ENCODE results near the gene KRTAP5-8. TPM values are rescaled to one million over a fixed set of nuclear protein-coding genes. Genes with fewer than 3 reads are reported as not detected.

Gene KRTAP5-8
- total RNA-seq, 1 donor from 2014 or later, result not detected

DNA sequence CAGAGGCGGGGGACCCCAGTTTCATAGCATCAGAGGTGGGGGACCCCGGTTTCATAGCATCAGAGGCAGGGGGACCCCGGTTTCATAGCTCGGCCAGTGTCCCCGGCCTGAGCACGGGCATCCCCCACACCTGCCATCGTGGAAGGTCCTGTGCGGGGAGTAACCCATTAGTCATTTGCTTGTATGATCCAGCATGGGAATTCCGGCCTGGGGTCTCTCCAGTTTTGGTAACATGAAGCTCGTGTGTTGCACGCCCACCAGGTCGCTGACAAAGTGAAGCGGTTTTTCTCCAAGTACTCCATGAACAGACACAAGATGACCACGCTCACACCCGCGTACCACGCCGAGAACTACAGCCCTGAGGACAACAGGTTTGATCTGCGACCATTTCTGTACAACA, 39.7 kb upstream of the KRTAP5-8 start:
- TF ChIP-seq, protein P1, sequence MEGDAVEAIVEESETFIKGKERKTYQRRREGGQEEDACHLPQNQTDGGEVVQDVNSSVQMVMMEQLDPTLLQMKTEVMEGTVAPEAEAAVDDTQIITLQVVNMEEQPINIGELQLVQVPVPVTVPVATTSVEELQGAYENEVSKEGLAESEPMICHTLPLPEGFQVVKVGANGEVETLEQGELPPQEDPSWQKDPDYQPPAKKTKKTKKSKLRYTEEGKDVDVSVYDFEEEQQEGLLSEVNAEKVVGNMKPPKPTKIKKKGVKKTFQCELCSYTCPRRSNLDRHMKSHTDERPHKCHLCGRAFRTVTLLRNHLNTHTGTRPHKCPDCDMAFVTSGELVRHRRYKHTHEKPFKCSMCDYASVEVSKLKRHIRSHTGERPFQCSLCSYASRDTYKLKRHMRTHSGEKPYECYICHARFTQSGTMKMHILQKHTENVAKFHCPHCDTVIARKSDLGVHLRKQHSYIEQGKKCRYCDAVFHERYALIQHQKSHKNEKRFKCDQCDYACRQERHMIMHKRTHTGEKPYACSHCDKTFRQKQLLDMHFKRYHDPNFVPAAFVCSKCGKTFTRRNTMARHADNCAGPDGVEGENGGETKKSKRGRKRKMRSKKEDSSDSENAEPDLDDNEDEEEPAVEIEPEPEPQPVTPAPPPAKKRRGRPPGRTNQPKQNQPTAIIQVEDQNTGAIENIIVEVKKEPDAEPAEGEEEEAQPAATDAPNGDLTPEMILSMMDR (IDR thresholded peaks at IDR 0.05; ENCODE audit: partially characterized antibody, unreplicated experiment), result no peak
- DNase-seq, result no peak
- Mint-ChIP-seq H3K27ac (ENCODE audit: unreplicated experiment) (no peak overlapping the region), H3K4me1 (ENCODE audit: low read depth, unreplicated experiment) (no peaks in the 10 kb centered on the region), H3K36me3 (ENCODE audit: unreplicated experiment) (peaks cover 27% of the 10 kb centered on the region), H3K27me3 (ENCODE audit: unreplicated experiment) (peaks cover 3% of the 10 kb centered on the region), H3K4me3 (ENCODE audit: unreplicated experiment) (no peak overlapping the region), H3K9me3 (ENCODE audit: unreplicated experiment) (peaks cover 2% of the 10 kb centered on the region)

DNA sequence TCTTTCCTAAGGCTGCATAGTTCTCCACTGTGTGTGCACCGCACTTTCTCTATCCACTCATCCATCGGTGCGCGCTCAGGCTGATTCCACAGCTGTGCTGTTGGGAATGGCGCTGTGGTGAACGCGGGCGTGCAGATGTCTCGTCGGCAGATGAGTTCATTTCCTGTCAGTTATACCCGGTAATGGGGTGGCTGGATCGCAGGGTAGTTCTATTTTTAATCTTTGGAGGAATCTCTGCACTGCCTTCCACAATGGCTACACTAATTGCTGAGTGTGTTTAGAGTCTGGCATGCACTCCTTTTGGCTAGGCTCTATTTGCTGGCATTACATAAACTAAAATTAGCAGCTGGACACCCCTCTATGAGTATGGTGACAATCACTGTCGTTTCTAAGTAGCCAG, 38.7 kb upstream of the KRTAP5-8 start:
- H3K27ac Mint-ChIP-seq (ENCODE audit: unreplicated experiment), result no peak overlapping the region

DNA sequence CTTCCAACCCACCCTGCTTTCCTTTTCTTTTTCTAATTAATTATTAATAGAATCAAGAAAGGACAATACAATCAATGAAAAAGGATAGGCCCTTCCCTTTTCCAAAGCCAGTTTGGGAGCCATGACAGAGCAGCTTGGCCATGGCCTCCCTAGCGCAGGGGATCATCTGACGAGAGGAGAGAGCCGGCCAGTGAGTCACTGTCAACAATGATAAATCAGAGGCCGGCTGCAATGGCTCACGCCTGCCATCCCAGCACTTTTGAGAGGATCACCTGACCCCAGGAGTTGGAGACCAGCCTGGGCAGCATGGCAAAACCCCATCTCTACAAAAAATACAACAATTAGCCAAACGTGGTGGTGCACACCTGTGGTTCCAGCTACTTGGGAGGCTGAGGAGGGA, 38.3 kb upstream of the KRTAP5-8 start:
- Mint-ChIP-seq H3K4me3 (ENCODE audit: unreplicated experiment) (no peak overlapping the region), H3K4me1 (ENCODE audit: low read depth, unreplicated experiment) (no peaks in the 10 kb centered on the region), H3K9me3 (ENCODE audit: unreplicated experiment) (peaks cover 2% of the 10 kb centered on the region), H3K27me3 (ENCODE audit: unreplicated experiment) (peaks cover 3% of the 10 kb centered on the region), H3K27ac (ENCODE audit: unreplicated experiment) (no peak overlapping the region), H3K36me3 (ENCODE audit: unreplicated experiment) (peaks cover 27% of the 10 kb centered on the region)
- DNase-seq, result no peak
- TF ChIP-seq, protein P1 (IDR thresholded peaks at IDR 0.05; ENCODE audit: partially characterized antibody, unreplicated experiment), result no peak

More for the DNA sequence above, 38.7 kb upstream of the KRTAP5-8 start:
- Mint-ChIP-seq H3K4me3 (ENCODE audit: unreplicated experiment) (no peak overlapping the region), H3K4me1 (ENCODE audit: low read depth, unreplicated experiment) (no peaks in the 10 kb centered on the region), H3K9me3 (ENCODE audit: unreplicated experiment) (peaks cover 2% of the 10 kb centered on the region), H3K36me3 (ENCODE audit: unreplicated experiment) (peaks cover 27% of the 10 kb centered on the region), H3K27me3 (ENCODE audit: unreplicated experiment) (peaks cover 3% of the 10 kb centered on the region)
- DNase-seq, result no peak
- TF ChIP-seq, protein P1 (IDR thresholded peaks at IDR 0.05; ENCODE audit: partially characterized antibody, unreplicated experiment), result no peak

DNA sequence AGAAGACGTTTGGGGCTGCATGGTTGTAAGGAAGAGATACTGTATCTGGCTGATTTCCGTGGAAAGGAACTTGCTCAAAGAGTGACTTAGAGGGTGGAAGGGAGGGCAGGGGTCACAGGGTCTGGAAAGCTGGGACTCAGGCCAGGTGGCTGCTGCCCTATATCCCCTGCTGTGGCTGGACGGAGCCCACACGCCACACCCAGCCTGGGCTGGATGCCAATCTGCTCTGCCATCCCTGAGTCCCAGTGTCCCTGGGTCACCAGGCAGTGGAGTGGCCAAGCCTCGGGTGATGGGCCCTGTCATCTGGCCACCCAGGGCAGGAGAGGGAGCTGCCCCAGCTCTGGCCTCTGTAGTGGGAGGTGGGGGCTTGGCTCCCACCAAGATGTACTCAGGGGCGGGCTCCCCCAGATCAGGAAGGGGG, 37.2 kb upstream of the KRTAP5-8 start:
- no peaks in the 10 kb centered on the region for H3K9me3 Mint-ChIP-seq (ENCODE audit: unreplicated experiment)
- H3K4me1 Mint-ChIP-seq (ENCODE audit: low read depth, unreplicated experiment), result no peaks in the 10 kb centered on the region
- no peak for DNase-seq
- H3K27ac Mint-ChIP-seq (ENCODE audit: unreplicated experiment), result no peak overlapping the region
- TF ChIP-seq, protein P1 (IDR thresholded peaks at IDR 0.05; ENCODE audit: partially characterized antibody, unreplicated experiment), result no peak
- H3K4me3 Mint-ChIP-seq (ENCODE audit: unreplicated experiment), result no peak overlapping the region
- peaks cover 3% of the 10 kb centered on the region for H3K27me3 Mint-ChIP-seq (ENCODE audit: unreplicated experiment)
- H3K36me3 Mint-ChIP-seq (ENCODE audit: unreplicated experiment), result peaks cover 27% of the 10 kb centered on the region

DNA sequence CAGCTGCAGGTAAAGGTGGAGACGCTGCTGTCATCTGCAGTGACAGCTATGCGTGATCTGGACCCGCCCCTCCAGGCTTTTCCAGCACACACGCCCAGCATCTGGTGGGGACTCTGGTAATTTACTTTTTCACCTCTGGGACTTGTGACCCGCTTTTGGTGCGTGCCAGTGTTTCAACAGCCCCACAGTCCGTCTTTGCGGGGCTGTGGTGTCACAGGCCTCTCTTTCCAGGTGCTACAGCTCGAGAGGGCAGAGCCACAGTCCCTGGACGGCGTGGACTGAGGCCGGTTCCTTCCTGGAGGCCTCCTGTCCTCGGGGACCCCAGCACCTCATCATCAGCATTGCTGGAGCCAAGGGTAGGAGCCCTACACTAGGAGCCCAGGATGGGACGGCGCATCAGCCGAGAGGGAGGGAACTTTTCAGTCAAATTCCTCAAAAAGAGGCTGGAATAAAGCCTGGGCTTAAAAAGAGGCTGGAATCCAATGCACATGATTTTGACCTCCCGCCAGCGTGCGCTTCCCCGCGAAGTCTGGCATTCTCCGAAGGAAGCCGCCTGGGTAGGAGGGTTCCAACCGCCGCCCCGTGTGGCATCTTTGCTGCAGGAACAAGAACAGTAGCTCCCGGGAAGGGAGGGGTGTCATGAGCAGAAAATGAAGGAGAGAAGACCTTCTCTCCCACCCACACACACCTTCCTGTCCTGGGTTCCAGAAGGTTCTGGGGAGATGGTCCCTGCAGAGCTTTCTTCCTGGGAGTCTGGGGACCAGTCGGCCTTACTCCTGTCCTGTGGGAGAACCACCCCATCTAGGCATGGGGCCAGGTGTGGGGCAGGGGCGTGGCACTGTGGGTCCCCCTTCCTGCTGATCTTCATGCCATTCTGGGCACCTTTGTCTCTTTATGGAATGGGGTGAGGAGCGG, 36.5 kb upstream of the KRTAP5-8 start:
- H3K27me3 Mint-ChIP-seq (ENCODE audit: unreplicated experiment), result peaks cover 3% of the 10 kb centered on the region
- TF ChIP-seq, protein P1 (IDR thresholded peaks at IDR 0.05; ENCODE audit: partially characterized antibody, unreplicated experiment), result no peak
- peaks cover 32% of the 10 kb centered on the region for H3K36me3 Mint-ChIP-seq (ENCODE audit: unreplicated experiment)
- no peak overlapping the region for H3K4me3 Mint-ChIP-seq (ENCODE audit: unreplicated experiment)
- DNase-seq, result no peak
- H3K9me3 Mint-ChIP-seq (ENCODE audit: unreplicated experiment), result peaks cover 2% of the 10 kb centered on the region
- no peaks in the 10 kb centered on the region for H3K4me1 Mint-ChIP-seq (ENCODE audit: low read depth, unreplicated experiment)
- H3K27ac Mint-ChIP-seq (ENCODE audit: unreplicated experiment), result no peak overlapping the region

All from glutamatergic neuron (in vitro differentiated cells).